HG03460 (cell line): Measurements from ENCODE around the gene PIK3CD.
"Not testable (repeated sequence)": the region's sequence is repeated elsewhere in the genome, so short reads cannot be mapped to it uniquely, and the experiment has no call there.

Experiments used
- ATAC-seq: cut with Tn5 transposase; IDR thresholded peaks from one replicate; pipeline ENCODE4 v1.9.1; 2021; ENCODE audit not compliant: unreplicated experiment

PIK3CD gene

DNA sequence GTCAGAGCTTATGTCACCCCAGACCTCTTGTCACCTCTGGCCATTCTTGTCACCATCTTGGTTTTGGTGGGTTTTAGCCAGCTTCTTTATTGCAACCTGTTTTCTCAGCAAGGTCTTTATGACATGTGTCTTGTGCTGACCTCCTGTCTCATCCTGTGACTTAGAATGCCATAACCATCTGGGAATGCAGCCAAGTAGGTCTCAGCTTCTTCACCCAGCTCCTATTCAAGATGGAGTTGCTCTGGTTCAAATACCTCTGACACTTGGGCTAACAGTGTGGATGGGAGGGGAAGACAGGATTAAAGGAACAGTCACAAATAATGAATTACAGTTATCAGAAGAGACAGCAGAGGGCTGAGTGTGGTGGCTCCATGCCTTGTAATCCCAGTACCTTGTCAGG, 30.5 kb upstream of the PIK3CD start:
- no peak for ATAC-seq

- no peak for ATAC-seq
Observed at GRCh38 chr1:9624081-9624480, 27.4 kb upstream of the PIK3CD start.

- ATAC-seq = not testable (repeated sequence)
Observed at GRCh38 chr1:9625030-9625429, 26.5 kb upstream of the PIK3CD start.

- peak; percentile 48 for ATAC-seq
Observed at GRCh38 chr1:9626201-9626608, 25.3 kb upstream of the PIK3CD start.

DNA sequence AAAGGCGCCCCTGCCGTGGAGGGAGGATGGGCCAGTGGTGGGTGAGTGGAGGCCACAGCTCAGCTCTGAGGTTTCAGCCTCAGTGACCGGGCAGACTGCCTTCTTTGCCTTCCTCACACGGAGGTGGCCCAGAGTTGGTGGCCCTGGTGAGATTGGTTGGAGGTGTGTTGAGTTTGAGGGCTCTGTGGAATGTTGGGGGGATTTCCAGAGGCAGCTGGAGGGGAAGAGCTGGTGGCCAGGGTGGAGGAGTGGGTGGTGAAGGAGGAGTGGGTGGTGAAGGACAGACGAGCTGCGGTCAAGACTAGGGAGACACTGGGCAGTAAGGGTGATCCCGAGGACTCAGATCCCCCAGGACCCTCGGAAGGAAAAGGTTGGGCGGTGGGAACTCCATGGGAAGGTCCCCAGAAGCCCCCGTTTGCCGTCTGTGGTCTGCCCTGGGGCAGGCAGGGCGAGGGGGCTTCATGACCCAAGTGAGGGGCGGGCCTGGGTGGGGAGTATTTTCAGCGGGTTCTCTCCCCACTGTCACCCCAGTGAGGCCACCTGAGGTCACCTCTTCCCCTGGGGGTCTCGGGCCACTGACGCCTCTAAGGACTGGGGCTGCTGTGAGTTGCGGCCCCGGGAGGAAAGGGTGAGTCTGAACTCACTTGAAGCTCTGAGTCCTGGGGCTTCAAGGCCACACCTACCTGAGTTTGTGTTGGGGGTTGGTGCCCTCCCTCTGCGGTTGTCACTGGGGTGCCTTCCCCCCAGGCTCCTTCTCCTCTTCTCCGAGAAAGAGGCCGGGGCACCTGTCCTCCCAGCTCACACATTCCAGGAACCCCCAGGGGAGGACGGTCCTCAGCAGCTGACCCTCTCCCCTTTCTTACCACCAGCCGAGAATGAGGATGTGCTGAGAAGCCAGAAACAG, 22.7 kb upstream of the PIK3CD start:
- no peak for ATAC-seq

DNA sequence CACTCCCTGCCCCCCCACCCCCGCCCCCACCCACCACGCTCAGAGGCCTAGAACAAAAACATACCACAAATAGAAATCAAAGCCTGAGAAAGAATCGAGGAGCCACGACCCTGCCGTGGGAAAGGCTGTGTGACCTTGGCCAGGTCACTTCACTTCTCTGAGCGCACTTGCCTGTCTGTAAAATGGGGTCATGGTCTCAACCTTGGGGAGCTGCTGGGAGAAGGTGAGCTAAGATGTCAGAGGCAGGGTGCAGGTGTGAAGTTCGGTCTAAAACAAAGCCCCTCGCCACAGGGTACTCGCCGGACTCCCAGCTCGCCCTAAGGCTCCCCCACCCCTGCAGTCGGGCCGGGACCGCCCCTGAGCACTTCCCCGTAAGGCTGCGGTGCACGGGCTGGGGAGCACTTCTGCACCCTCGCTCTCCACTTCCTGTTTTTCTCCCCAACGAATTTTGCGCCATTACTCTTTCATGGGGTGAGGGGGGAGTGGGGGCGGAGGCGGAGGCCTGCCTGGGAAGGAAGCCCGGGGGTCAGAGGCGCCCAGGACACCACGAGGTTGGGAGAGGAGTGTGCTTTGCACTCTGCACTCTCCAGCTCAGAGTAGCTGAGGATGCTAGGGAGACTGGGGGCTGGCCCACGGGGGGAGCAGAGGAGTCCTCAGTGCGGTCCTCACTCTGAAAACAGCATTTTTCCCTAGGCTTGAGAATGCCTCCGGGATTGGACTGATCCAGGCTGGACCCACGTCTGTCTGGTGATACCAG, 21.9 kb upstream of the PIK3CD start:
- ATAC-seq = no peak

- ATAC-seq = no peak
Observed at GRCh38 chr1:9630331-9631111, 21.0 kb upstream of the PIK3CD start.

GRCh38 chr1:9631613-9632012, 19.9 kb upstream of the PIK3CD start:
- ATAC-seq = no peak

DNA sequence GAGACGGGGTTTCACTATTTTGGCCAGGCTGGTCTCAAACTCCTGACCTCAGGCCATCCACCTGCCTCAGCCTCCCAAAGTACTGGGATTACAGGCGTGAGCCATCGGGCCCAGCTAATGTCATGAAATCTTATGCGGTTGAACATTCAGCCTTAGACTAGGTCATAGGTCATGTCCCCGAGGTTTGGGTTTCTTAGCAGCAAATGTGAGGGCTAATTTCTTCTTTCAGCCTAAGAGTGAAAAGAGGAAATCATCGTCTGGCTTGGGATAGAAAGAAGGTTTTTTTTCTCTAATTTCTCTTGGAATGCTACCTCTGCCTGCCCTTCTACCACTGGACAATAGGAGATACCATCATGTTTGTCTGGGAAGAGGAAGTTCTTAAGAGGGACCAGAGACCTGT, 18.0 kb upstream of the PIK3CD start:
- ATAC-seq = no peak

GRCh38 chr1:9634582-9634981, 16.9 kb upstream of the PIK3CD start:
- no peak for ATAC-seq

DNA sequence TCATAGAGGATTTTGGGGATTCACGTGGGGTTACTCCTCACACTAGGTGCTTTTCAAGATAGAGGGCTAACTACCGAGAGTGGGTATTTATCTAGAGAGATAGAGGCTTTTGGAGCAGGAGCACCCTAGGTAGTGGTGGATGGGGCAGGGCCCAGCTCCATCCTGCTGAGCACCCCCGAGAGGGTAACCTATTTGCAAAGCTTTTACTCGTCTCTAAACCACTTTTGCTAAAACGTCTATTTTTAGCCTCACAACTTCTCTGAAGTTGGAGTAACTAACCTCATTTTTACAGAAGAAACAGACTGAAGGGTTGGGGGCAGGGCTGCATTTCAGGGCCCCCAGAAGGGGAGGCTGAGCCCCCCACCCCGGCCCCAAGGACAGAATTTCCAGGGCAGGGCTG, 12.3 kb upstream of the PIK3CD start:
- no peak for ATAC-seq

GRCh38 chr1:9643351-9644256, 7.9 kb upstream of the PIK3CD start:
- ATAC-seq = no peak

- ATAC-seq = no peak
Observed at GRCh38 chr1:9646037-9646436, 5.5 kb upstream of the PIK3CD start.

GRCh38 chr1:9648171-9648570, 3.4 kb upstream of the PIK3CD start:
- no peak for ATAC-seq

DNA sequence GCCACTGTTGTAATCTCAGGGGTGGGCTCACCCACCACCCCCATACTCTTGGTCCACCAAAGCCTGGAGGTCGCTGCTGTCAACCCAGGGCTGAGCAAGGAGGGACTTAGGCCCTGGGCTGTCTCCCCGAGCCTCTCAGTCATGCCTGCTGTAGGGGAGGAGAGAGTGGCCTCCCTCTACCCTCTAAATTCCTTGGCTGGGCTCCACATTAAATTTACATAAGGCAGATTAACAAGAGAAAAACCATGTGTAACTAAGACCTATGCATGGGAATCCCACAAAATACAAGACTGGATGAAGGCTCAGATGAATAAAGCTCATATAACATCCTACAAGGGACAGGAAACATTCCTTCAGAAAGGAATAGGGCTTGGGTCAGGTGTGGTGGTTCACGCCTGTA, 1.8 kb upstream of the PIK3CD start:
- ATAC-seq = no peak

DNA sequence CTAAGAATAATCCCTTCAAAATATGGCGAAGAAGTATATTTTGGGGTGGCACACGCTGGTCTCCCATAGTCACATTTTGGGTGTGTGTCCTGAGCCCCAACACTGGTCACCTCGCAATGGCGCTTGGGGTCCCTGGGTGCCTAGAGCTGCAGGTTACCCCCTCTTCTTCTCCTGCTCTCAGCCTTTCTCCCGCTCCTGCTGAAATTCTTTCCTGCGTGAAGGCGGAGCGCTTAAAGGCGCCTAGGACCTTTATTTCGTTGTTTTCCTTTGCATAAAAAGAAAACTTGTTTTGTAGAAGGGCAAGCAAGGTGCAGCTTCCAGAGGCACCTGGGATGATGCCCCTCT, 339 bp upstream of the PIK3CD start:
- no peak for ATAC-seq

DNA sequence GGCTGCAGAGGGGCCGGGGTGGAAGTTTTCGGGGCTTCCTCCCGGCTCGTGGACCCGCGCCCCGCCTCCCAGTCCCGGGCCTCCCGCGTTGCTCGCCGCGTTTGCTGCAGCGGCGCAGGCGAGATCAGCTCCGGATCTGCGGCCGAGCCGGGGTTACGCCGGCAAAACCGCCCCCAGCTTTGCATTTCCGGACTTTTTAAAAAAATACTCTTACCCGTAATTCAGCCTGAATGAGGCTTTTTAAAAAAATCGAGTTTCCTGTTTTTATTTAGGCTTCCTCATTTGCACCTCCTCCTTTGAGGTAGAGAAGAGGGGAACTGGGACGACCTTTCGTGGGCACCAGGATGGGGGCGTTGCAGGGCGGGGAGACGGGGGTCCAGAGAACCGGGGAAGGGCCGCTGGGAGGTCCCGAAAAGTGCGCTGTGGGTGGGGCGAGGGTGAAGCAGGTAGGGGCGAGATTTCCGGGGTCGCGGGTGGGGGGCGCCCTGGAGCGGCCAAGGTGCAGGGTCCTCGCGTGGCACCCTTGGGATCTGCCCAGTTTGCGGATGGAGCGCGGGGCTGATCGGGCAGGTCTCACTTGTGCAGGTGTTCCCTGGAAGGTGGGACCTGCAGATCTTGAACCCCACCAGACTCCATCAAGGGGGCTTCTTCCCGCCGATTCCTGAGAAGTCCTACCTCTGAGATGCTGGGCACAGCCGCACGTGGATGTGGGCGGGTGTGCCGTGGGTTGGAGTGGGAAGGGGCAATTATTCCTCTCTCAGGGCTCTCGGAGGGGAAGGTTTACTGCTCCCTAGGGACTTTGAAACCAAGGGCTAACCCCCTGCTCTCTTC, 1.1 kb downstream of the PIK3CD start:
- ATAC-seq = no peak

DNA sequence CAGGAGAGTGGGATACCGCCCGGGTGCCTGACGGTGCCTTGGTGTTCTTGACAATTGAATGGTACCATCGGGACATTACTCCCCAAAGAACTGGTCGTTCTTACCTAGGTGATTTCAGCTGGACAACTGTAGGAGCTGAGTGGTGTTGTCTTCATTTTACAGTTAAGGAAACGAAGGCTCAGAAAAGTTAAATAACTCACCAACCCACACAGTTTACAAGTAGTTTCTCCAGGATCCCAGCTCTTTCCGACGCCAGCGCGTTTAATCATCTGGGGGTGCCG, 1.6 kb downstream of the PIK3CD start:
- no peak for ATAC-seq

GRCh38 chr1:9653491-9654050, 2.0 kb downstream of the PIK3CD start:
- ATAC-seq = no peak
